ENCODE results near the gene AATK. TPM values are rescaled to one million over a fixed set of nuclear protein-coding genes. Genes with fewer than 3 reads are reported as not detected.

The AATK gene
- total and polyA plus RNA-seq, 2 donors (not counting 3 experiments of a cell fraction or from before 2014, with no cell fraction given) = 0.69 to 1.00 TPM

DNA sequence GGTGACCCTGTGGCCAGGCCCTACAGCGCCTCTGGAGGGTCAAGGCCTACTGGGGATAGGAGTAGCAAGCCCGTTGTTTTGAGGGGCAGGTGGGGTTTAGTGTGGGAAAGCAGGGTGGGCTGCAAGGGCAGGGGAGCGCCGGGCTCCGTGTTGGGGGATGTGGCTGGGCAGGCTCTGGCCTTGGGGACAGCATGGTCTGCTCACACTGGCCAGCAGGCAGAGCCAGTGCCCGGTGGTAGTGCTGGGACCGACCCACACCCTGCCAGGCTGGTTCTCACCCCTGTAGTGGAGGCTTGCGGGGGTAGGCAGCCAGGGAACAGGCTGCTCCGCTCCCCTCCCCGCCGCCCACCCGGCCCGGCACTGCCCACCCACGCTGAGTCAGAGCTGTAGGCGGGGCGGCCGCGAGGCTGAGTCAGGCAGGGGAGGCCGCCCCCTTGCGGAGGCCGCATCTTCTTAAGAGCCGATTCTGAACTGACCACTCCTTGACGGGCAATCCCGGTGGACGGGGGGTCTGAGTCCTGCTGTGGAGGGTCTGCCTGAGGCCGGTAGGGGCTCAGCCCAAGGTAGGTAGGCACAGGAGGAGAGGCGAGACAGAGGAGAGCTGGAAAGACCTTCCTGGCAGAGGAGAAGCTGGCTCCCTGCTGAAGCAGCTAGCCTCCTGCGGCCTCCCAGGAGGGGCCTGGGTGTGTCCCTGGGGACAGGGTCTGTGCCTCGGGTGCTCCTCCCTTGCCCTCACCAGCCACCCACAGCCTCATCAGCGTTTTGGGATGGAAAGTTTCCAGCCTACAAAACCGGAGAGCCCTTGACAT, 68.7 kb downstream of the AATK start:
- dilution Hi-C loops (cut with MboI; ENCODE audit: extremely low pct_ligation_motif_present, low sequenced_read_pairs) = no loop called here
- no peak overlapping the region for H3K27ac ChIP-seq (ENCODE audit: insufficient read depth, low read depth, low read length)
- CTCF ChIA-PET = interaction anchor here (0.6 to 3.8 kb wide), 21 partner anchors 9 to 670 kb away, joined by 3 to 59 read pairs (median 5); partner anchors contain the start of genes BAIAP2 and CHMP6
- no peaks in the 10 kb centered on the region for H4K20me1 ChIP-seq (replicated peaks; ENCODE audit: control insufficient read depth, extremely low read depth, insufficient read depth, low read length)
- H3K9ac ChIP-seq (replicated peaks; ENCODE audit: extremely low read depth, insufficient read depth, low read length) = no peak overlapping the region
- peak; percentile 78 for FAIRE-seq
- DNase-seq (ENCODE audit: low read depth, low spot score) = peak; percentile 79
- H3K36me3 ChIP-seq (ENCODE audit: control insufficient read depth in 2 of 2, extremely low read depth in 1 of 2, insufficient read depth in 2 of 2, low read length in 2 of 2) = no peaks in the 10 kb centered on the region
- H3K79me2 ChIP-seq (ENCODE audit: control insufficient read depth, insufficient read depth, low read length) = no peaks in the 10 kb centered on the region
- H3K4me1 ChIP-seq (ENCODE audit: control insufficient read depth, extremely low read depth, insufficient read depth, low read length) = peaks cover 8% of the 10 kb centered on the region
- no peak for TF ChIP-seq POLR2AphosphoS5 (IDR thresholded peaks at IDR 0.05; ENCODE audit: insufficient read depth, low read depth, low read length)
- TF ChIP-seq EZH2 (IDR thresholded peaks at IDR 0.05; ENCODE audit: borderline replicate concordance, low read depth, low read length, severe bottlenecking) = no peak
- no peak for TF ChIP-seq POLR2A (IDR thresholded peaks at IDR 0.05; ENCODE audit: low read depth, low read length)
- TF ChIP-seq FOS (IDR thresholded peaks at IDR 0.05; ENCODE audit: borderline replicate concordance, insufficient read depth, low read length) = peak; percentile 69
- TF ChIP-seq MYC (IDR thresholded peaks at IDR 0.05; ENCODE audit: low read depth, low read length) = no peak
- no peak for TF ChIP-seq JUN (IDR thresholded peaks at IDR 0.05; ENCODE audit: borderline replicate concordance, insufficient read depth, insufficient read length, low read depth)
- TF ChIP-seq, protein P1, sequence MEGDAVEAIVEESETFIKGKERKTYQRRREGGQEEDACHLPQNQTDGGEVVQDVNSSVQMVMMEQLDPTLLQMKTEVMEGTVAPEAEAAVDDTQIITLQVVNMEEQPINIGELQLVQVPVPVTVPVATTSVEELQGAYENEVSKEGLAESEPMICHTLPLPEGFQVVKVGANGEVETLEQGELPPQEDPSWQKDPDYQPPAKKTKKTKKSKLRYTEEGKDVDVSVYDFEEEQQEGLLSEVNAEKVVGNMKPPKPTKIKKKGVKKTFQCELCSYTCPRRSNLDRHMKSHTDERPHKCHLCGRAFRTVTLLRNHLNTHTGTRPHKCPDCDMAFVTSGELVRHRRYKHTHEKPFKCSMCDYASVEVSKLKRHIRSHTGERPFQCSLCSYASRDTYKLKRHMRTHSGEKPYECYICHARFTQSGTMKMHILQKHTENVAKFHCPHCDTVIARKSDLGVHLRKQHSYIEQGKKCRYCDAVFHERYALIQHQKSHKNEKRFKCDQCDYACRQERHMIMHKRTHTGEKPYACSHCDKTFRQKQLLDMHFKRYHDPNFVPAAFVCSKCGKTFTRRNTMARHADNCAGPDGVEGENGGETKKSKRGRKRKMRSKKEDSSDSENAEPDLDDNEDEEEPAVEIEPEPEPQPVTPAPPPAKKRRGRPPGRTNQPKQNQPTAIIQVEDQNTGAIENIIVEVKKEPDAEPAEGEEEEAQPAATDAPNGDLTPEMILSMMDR (IDR thresholded peaks at IDR 0.05; ENCODE audit: extremely low read depth in 1 of 2, insufficient read depth in 1 of 2, low read depth in 1 of 2, low read length in 2 of 2) = peak; percentile 59 to 88
- POLR2A ChIA-PET = no interaction called here
- no TSS peak for BruUV-seq (replicated peaks)
- H3K9me3 ChIP-seq (replicated peaks; ENCODE audit: control insufficient read depth, insufficient read depth, low read length) = no peaks in the 10 kb centered on the region
- intact Hi-C loops (cut with micrococcal nuclease) = loop anchor here (1.0 kb wide), 3 partner anchors 63 to 108 kb away; no protein-coding TSS in a partner anchor
- peak overlapping the region in 1 of 3 experiments; percentile 25 for H3K4me3 ChIP-seq (replicated peaks in 1 of 3; ENCODE audit: insufficient read depth in 1 of 3, low read depth in 1 of 3, low read length in 3 of 3)
- peak overlapping the region; percentile 87 for H2AFZ ChIP-seq (ENCODE audit: low read depth, low read length)
- no peak overlapping the region for H3K4me2 ChIP-seq (ENCODE audit: insufficient read depth, low read length)
- no peaks in the 10 kb centered on the region for H3K9me1 ChIP-seq (replicated peaks; ENCODE audit: control insufficient read depth, extremely low read depth, insufficient read depth, low read length)
- no peaks in the 10 kb centered on the region for H3K27me3 ChIP-seq (ENCODE audit: control insufficient read depth in 2 of 2, insufficient read depth in 2 of 2, low read length in 2 of 2)

Data from endothelial cell of umbilical vein (primary cell).